Osteoblast (primary cell): ENCODE results near the gene MARS1. TPM values are rescaled to one million over a fixed set of nuclear protein-coding genes. Genes with fewer than 3 reads are reported as not detected.

Source experiments
- DNase-seq: peaks from one replicate; pipeline ENCODE4 v3.0.0; 2011; ENCODE audit warnings: low spot score, mixed read lengths; ENCODE audit not compliant: insufficient read length; ENCODE audit errors: missing footprints
- H2AFZ ChIP-seq: 2 replicates; pipeline ENCODE4 v1.6.0; 2011; ENCODE audit warnings: mild to moderate bottlenecking, low read length
- H3K27ac ChIP-seq: 2 replicates; pipeline ENCODE4 v1.5.1; 2011; ENCODE audit warnings: mild to moderate bottlenecking, low read depth, low read length, moderate library complexity
- H3K27me3 ChIP-seq: 2 replicates; pipeline ENCODE4 v1.6.0; 2012; ENCODE audit warnings: mild to moderate bottlenecking, control low read depth, inconsistent platforms, low read length, moderate library complexity; ENCODE audit not compliant: insufficient read depth
- H3K36me3 ChIP-seq: 2 replicates; pipeline ENCODE4 v1.5.1; 2011; ENCODE audit warnings: mild to moderate bottlenecking, low read length, control low read depth, moderate library complexity; ENCODE audit not compliant: insufficient read depth
- H3K4me1 ChIP-seq: 2 replicates; pipeline ENCODE4 v1.5.1; 2011; ENCODE audit warnings: mild to moderate bottlenecking, low read length, control low read depth, moderate library complexity; ENCODE audit not compliant: insufficient read depth
- H3K4me2 ChIP-seq: 2 replicates; pipeline ENCODE4 v1.6.0; 2011; ENCODE audit warnings: mild to moderate bottlenecking, low read length; ENCODE audit not compliant: insufficient read depth
- H3K4me3 ChIP-seq: fragments of 200-600 bp; sonication (generic); 3 replicates; pipeline ENCODE4 v1.5.1; 2012; ENCODE audit warnings: mild to moderate bottlenecking, low read length, inconsistent platforms; ENCODE audit not compliant: insufficient read depth
- H3K79me2 ChIP-seq: 2 replicates; pipeline ENCODE4 v1.6.0; 2012; ENCODE audit warnings: mild to moderate bottlenecking, low read length, control low read depth, inconsistent platforms; ENCODE audit not compliant: insufficient read depth
- H3K9me3 ChIP-seq: 2 replicates; pipeline ENCODE4 v1.5.1; 2011; ENCODE audit warnings: low read depth, low read length, control low read depth
- H4K20me1 ChIP-seq: 2 replicates; pipeline ENCODE4 v1.6.0; 2012; ENCODE audit warnings: mild to moderate bottlenecking, low read length, control low read depth; ENCODE audit not compliant: insufficient read depth
- total RNA-seq: library from RNA; depleted of rRNA; stranded (reverse); fragments of >200 nt; gene quantifications from 2 replicates; pipeline ENCODE4 v1.2.3, GENCODE V29; 2012
- TF ChIP-seq, protein P1 (sequence below): IDR thresholded peaks from 2 replicates; pipeline ENCODE4 v1.5.1; 2011; ENCODE audit warnings: mild to moderate bottlenecking, low read depth, low read length, moderate library complexity; ENCODE audit errors: extremely low read depth

The MARS1 gene
- total RNA-seq, 1 donor = 187 TPM

DNA sequence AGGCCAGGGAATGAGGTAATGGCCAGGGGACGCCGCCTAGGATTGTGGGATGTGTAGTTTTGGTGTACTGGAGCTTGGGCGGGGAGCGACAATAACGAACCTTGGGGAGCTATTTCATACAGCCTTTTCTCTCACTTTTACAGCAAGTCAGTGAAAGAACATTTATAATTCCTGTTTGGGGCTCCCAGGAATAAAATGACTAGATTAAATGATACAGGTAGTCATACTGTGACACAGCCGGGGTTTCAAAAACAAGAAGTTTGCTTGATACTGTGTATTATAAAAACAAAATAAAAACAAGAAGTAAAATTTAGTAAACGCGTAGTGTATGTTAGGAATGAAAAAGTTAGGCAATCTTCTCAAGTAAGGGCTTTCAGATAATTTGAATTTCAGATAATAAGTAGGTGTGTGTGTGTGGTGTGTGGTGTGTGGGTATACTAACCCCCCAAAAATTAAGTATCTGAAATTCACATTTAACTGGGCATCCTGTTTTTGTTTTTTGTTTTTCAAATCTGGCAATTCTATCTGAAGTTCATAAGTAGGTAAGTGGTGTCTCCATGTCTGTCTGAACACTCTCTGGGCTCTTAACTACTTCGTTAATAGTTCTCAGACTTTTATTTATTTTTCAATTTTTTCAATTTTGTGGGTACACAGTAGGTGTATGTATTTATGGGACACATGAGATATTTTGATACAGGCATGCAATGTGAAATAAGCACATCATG, 59.6 kb downstream of the MARS1 start:
- Histone ChIP-seq H2AFZ (peak overlapping the region; percentile 45), H4K20me1 (peaks cover 22% of the 10 kb centered on the region), H3K27me3 (peaks cover 31% of the 10 kb centered on the region), H3K9me3 (no peaks in the 10 kb centered on the region), H3K4me3 (peak overlapping the region; percentile 91), H3K36me3 (no peaks in the 10 kb centered on the region), H3K4me2 (peak overlapping the region; percentile 97), H3K4me1 (peaks cover 20% of the 10 kb centered on the region), H3K27ac (no peak overlapping the region), H3K79me2 (peaks cover 39% of the 10 kb centered on the region)
- TF ChIP-seq, protein P1, sequence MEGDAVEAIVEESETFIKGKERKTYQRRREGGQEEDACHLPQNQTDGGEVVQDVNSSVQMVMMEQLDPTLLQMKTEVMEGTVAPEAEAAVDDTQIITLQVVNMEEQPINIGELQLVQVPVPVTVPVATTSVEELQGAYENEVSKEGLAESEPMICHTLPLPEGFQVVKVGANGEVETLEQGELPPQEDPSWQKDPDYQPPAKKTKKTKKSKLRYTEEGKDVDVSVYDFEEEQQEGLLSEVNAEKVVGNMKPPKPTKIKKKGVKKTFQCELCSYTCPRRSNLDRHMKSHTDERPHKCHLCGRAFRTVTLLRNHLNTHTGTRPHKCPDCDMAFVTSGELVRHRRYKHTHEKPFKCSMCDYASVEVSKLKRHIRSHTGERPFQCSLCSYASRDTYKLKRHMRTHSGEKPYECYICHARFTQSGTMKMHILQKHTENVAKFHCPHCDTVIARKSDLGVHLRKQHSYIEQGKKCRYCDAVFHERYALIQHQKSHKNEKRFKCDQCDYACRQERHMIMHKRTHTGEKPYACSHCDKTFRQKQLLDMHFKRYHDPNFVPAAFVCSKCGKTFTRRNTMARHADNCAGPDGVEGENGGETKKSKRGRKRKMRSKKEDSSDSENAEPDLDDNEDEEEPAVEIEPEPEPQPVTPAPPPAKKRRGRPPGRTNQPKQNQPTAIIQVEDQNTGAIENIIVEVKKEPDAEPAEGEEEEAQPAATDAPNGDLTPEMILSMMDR = no peak
- no peak for DNase-seq

DNA sequence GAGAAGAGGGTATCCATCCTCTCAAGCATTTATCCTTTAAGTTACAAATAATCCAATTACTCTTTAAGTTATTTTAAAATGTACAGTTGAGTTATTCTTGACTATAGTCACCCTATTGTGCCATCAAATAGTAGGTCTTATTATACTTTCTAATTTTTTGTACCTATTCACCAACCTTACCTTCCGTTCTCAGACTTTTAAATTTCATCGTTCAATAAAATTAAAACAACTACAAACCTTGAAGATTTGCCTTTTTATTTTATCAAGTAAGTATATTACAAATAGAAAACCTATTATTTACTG, 60.1 kb downstream of the MARS1 start:
- no peak overlapping the region for H3K27ac ChIP-seq
- H3K27me3 ChIP-seq = peaks cover 31% of the 10 kb centered on the region
- no peak overlapping the region for H2AFZ ChIP-seq
- H3K4me2 ChIP-seq = no peak overlapping the region
- H3K9me3 ChIP-seq = no peaks in the 10 kb centered on the region
- peaks cover 35% of the 10 kb centered on the region for H3K79me2 ChIP-seq
- no peak overlapping the region for H3K4me3 ChIP-seq
- no peak for DNase-seq
- H4K20me1 ChIP-seq = peaks cover 22% of the 10 kb centered on the region
- H3K36me3 ChIP-seq = no peaks in the 10 kb centered on the region
- TF ChIP-seq, protein P1 = no peak
- peaks cover 24% of the 10 kb centered on the region for H3K4me1 ChIP-seq

DNA sequence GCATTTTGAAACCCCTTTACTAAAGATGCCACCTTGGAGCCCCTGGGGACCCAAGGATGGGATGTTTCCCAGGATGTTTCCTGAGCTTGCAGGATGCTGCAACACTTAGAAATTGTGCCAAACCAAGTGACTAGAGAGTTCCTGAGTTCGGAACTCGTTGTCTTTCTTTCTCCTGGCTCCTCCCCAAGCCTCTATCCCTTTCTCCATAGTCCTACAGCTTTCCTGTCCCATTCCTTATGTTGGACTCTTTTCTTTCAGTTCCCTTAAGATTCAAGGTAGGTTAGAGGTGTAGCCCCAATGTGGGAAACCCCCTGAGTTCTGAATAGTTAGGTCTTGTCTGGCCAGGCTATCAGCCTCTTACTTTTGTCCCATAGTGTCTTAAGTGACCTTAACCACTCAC, 60.6 kb downstream of the MARS1 start:
- Histone ChIP-seq H3K9me3 (no peaks in the 10 kb centered on the region), H2AFZ (no peak overlapping the region), H3K4me2 (no peak overlapping the region), H3K4me1 (peaks cover 25% of the 10 kb centered on the region), H3K79me2 (peaks cover 31% of the 10 kb centered on the region), H3K27me3 (peaks cover 31% of the 10 kb centered on the region), H4K20me1 (peaks cover 19% of the 10 kb centered on the region), H3K36me3 (no peaks in the 10 kb centered on the region), H3K27ac (no peak overlapping the region), H3K4me3 (no peak overlapping the region)
- peak; percentile 26 for DNase-seq
- TF ChIP-seq, protein P1 = no peak

DNA sequence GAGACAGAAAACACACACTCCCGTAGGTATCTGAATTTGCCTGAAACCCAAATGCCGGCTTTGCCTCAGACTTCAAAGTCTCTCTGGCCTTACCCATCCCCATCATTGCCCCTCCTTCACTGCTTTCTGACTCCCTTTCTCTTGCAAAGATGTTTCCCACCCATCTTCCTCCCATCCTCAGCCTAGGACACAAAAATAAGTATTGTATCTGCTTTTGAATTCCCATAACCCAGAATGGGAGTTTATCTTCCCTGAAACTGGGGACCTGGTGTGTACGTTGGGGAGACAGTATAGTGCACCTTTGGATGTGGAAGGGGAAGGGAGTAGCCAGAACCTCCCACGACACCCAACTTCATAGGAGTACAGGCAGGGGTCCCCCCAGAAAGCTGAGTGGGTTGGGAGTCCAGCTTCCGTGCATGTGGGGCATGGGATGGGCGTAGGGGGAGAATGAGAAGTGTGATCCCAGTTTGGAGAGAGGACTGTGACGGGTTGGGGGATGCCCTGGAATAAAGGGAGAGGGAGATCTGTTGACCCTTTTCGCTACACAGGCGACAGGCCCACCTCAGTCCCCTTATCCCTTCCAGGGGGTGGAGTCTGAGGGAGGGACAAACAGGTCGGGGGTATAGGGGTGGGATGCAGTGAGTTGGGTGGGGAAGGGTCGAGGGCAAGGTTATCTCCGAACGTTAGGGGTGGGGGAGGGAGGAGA, 61.5 kb downstream of the MARS1 start:
- peaks cover 13% of the 10 kb centered on the region for H4K20me1 ChIP-seq
- peak; percentile 75 for DNase-seq
- no peak overlapping the region for H3K4me3 ChIP-seq
- no peaks in the 10 kb centered on the region for H3K9me3 ChIP-seq
- no peaks in the 10 kb centered on the region for H3K36me3 ChIP-seq
- TF ChIP-seq, protein P1 = no peak
- peaks cover 31% of the 10 kb centered on the region for H3K27me3 ChIP-seq
- H3K4me1 ChIP-seq = peaks cover 19% of the 10 kb centered on the region
- peaks cover 25% of the 10 kb centered on the region for H3K79me2 ChIP-seq
- no peak overlapping the region for H3K4me2 ChIP-seq
- H2AFZ ChIP-seq = no peak overlapping the region
- no peak overlapping the region for H3K27ac ChIP-seq
